ENCODE measurements around the gene EIF1AX. TPM values are rescaled to one million over a fixed set of nuclear protein-coding genes. Genes with fewer than 3 reads are reported as not detected.
A peak's percentile ranks its signal among the peaks of the same experiment; 100 is the strongest.
"Not testable (repeated sequence)": the region's sequence is repeated elsewhere in the genome, so short reads cannot be mapped to it uniquely, and the experiment has no call there.

EIF1AX gene
- total and polyA plus RNA-seq, 2 of the 13 experiments (the other 11 are each of a cell fraction or from before 2014, with no cell fraction given), result 35.1 to 82.7 TPM

GRCh38 chrX:20171887-20172286 is 30.2 kb upstream of the EIF1AX start:
- in situ Hi-C loops (cut with HindIII; ENCODE audit: extremely low pct_ligation_motif_present, low pct_unique_long_range_greater_than_20kb), result no loop called here
- Histone ChIP-seq H3K4me3 (replicated peaks in 1 of 3; ENCODE audit: insufficient read depth in 1 of 3, low read depth in 2 of 3, low read length in 3 of 3) (no peak overlapping the region), H3K27me3 (ENCODE audit: control insufficient read depth in 1 of 2, insufficient read depth in 2 of 2, low read length in 2 of 2) (no peaks in the 10 kb centered on the region), H3K4me1 (ENCODE audit: insufficient read depth, low read length) (no peaks in the 10 kb centered on the region), H3K9ac (ENCODE audit: insufficient read depth, low read depth, low read length) (no peak overlapping the region), H4K20me1 (ENCODE audit: insufficient read depth, low read length) (peaks cover 2% of the 10 kb centered on the region; the same call in 1 of the 2 replicates), H3K9me3 (ENCODE audit: low read length) (no peaks in the 10 kb centered on the region), H3K79me2 (ENCODE audit: insufficient read depth, low read length) (no peaks in the 10 kb centered on the region), H3K36me3 (replicated peaks in 1 of 2; ENCODE audit: control insufficient read depth in 1 of 2, insufficient read depth in 2 of 2, low read length in 2 of 2) (peaks cover 4 to 59% of the 10 kb centered on the region in 2 experiments), H3K27ac (ENCODE audit: extremely low read length, insufficient read depth, low read length) (no peak overlapping the region), H2AFZ (ENCODE audit: low read length) (no peak overlapping the region), H3K4me2 (ENCODE audit: low read depth, low read length) (no peak overlapping the region)
- ATAC-seq (no peak), FAIRE-seq (no peak), DNase-seq (ENCODE audit: low spot score) (no peak)
- intact Hi-C loops (cut with micrococcal nuclease; ENCODE audit: unreplicated experiment), result no loop called here
- no TSS peak for BruUV-seq (replicated peaks)
- TF ChIP-seq ZNF10 (CRISPR knock-in tag; IDR thresholded peaks at IDR 0.05; ENCODE audit: borderline replicate concordance, low read depth) (no peak), GLI4 (CRISPR knock-in tag; IDR thresholded peaks at IDR 0.05; ENCODE audit: borderline replicate concordance) (no peak), ZNF615 (CRISPR knock-in tag; IDR thresholded peaks at IDR 0.05; ENCODE audit: borderline replicate concordance) (no peak)
- POLR2A ChIA-PET, result no interaction called here
- WGBS (ENCODE audit: low lambda C conversion rate), result 95% methylated on average over 3 of the region's 3 CpGs
- CTCF ChIA-PET (ENCODE audit: low intra/inter-chr PET ratio, low total read pairs), result no interaction called here

GRCh38 chrX:20162516-20162915 is 20.9 kb upstream of the EIF1AX start:
- H4K20me1 ChIP-seq (ENCODE audit: insufficient read depth, low read length); FAIRE-seq; H3K4me3 ChIP-seq (replicated peaks in 1 of 3; ENCODE audit: insufficient read depth in 1 of 3, low read depth in 2 of 3, low read length in 3 of 3); intact Hi-C loops (cut with micrococcal nuclease; ENCODE audit: unreplicated experiment); ATAC-seq; H2AFZ ChIP-seq (ENCODE audit: low read length); H3K9me3 ChIP-seq (ENCODE audit: low read length); H3K27ac ChIP-seq (ENCODE audit: extremely low read length, insufficient read depth, low read length); DNase-seq (ENCODE audit: low spot score); H3K4me1 ChIP-seq (ENCODE audit: insufficient read depth, low read length); BruUV-seq (replicated peaks); H3K79me2 ChIP-seq (ENCODE audit: insufficient read depth, low read length); H3K4me2 ChIP-seq (ENCODE audit: low read depth, low read length); POLR2A ChIA-PET; H3K9ac ChIP-seq (ENCODE audit: insufficient read depth, low read depth, low read length); CTCF ChIA-PET (ENCODE audit: low intra/inter-chr PET ratio, low total read pairs); in situ Hi-C loops (cut with HindIII; ENCODE audit: extremely low pct_ligation_motif_present, low pct_unique_long_range_greater_than_20kb); H3K27me3 ChIP-seq (ENCODE audit: control insufficient read depth in 1 of 2, insufficient read depth in 2 of 2, low read length in 2 of 2): not testable (repeated sequence)
- peaks cover 1 to 51% of the 10 kb centered on the region in 2 experiments for H3K36me3 ChIP-seq (replicated peaks in 1 of 2; ENCODE audit: control insufficient read depth in 1 of 2, insufficient read depth in 2 of 2, low read length in 2 of 2)
- TF ChIP-seq POLR2AphosphoS5 (IDR thresholded peaks at IDR 0.05; ENCODE audit: low read depth, low read length) (0 out of 2 replicates have a peak, but pooled peaks have one; percentile 34), ZNF770 (CRISPR knock-in tag; IDR thresholded peaks at IDR 0.05) (0 out of 2 replicates have a peak, but pooled peaks have one; percentile 19), ZNF121 (CRISPR knock-in tag; IDR thresholded peaks at IDR 0.05) (peak; percentile 62; the same call in 1 of the 2 replicates)
